Astrocyte (in vitro differentiated cells and primary cell): Measurements from ENCODE around the gene WT1.

Source experiments
- CTCF ChIP-seq: IDR thresholded peaks from 2 replicates; pipeline ENCODE4 v1.5.1; 2011; ENCODE audit warnings: low read depth, mild to moderate bottlenecking, inconsistent platforms, low read length, moderate library complexity; ENCODE audit not compliant: insufficient read depth
- EZH2 ChIP-seq: IDR thresholded peaks from 2 replicates; pipeline ENCODE4 v1.6.1; 2012; ENCODE audit warnings: mild to moderate bottlenecking, low read length, inconsistent platforms; ENCODE audit not compliant: insufficient read depth

DNA sequence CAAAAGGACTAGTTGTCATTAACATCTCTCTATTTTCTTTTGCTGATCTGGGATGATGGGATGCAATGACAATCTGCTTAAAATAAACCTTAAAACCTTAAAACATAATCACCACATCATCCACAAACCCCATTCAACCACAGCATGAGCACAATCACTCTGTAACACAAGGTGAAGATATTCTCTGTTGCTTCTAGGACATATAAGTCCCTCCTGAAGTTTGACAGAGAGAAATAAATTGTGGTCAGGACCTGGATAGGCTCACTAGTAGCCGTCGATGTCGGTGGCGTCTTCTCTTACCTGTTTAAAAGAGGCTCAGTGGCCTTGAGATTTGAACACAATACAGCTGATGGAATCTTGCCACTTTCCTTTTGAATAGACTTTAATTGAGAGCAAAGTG lies 47.9 kb downstream of the WT1 start:
- TF ChIP-seq CTCF (no peak), EZH2 (no peak)
